DND-41 (cell line): ENCODE results near the gene SLC30A7.

ENCODE experiments used
- EZH2 ChIP-seq: IDR thresholded peaks from 3 replicates; pipeline ENCODE4 v1.6.1; 2012; ENCODE audit warnings: borderline replicate concordance, low read depth, mild to moderate bottlenecking, moderate library complexity, low read length, inconsistent platforms; ENCODE audit not compliant: severe bottlenecking
- TF ChIP-seq, protein P1 (sequence below): IDR thresholded peaks from 2 replicates; pipeline ENCODE4 v1.5.1; 2012; ENCODE audit warnings: borderline replicate concordance, low read length, moderate library complexity, mild to moderate bottlenecking; ENCODE audit not compliant: poor library complexity, severe bottlenecking; ENCODE audit errors: extremely low read depth

DNA sequence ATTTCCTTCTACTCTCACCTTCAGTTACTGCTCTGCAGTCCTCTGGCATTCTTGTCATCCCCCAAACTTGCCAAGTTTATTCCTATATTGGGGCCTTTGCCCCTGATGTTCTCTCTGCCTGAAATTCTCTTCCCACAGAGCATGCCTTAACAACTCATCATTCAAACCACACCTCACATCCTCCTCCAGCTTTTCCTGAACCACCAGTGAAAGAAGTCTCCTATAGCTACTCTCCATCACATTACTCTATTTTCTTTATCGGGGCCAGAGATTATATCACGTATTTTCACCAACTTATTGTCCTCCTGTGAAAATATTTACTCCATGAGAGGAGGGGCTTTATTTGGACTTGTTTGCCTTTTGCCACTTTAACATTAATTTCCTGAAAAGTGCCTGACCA lies 33.3 kb upstream of the SLC30A7 start:
- TF ChIP-seq, protein P1, sequence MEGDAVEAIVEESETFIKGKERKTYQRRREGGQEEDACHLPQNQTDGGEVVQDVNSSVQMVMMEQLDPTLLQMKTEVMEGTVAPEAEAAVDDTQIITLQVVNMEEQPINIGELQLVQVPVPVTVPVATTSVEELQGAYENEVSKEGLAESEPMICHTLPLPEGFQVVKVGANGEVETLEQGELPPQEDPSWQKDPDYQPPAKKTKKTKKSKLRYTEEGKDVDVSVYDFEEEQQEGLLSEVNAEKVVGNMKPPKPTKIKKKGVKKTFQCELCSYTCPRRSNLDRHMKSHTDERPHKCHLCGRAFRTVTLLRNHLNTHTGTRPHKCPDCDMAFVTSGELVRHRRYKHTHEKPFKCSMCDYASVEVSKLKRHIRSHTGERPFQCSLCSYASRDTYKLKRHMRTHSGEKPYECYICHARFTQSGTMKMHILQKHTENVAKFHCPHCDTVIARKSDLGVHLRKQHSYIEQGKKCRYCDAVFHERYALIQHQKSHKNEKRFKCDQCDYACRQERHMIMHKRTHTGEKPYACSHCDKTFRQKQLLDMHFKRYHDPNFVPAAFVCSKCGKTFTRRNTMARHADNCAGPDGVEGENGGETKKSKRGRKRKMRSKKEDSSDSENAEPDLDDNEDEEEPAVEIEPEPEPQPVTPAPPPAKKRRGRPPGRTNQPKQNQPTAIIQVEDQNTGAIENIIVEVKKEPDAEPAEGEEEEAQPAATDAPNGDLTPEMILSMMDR, result no peak
- TF ChIP-seq EZH2, result no peak
